ENCODE results near the gene PDE4D. TPM values are rescaled to one million over a fixed set of nuclear protein-coding genes. Genes with fewer than 3 reads are reported as not detected.
A peak's percentile ranks its signal among the peaks of the same experiment; 100 is the strongest.

The PDE4D gene
- total RNA-seq, 1 donor from 2014 or later, result 28.2 TPM

DNA sequence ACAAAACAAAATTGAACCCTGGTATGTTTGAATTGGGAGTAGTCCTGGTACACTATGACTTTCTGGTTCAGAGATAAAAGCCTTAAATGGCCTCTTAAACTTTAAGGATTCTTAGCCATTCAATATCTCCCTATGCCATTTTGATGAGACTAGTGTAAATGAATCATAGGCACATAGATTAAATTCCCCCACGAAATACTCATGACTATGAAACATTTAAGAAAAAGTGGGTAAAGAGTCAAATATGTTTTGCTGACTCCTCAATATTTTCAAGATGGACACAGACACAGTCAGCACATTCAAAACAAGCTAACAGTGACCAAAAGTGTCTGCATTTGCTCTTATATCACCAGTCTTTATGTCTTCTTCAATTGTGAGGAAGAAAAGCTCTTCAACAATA, 278.3 kb downstream of the PDE4D start:
- Mint-ChIP-seq H3K4me3 (no peak overlapping the region), H3K4me1 (peaks cover 18% of the 10 kb centered on the region), H3K9me3 (no peaks in the 10 kb centered on the region), H3K27me3 (no peaks in the 10 kb centered on the region), H3K36me3 (ENCODE audit: low read depth) (no peaks in the 10 kb centered on the region), H3K27ac (no peak overlapping the region)
- DNase-seq (no peak), ATAC-seq (ENCODE audit: low read depth) (no peak)
- ChIA-PET POLR2A (no interaction called here), CTCF (no interaction called here)
- intact Hi-C loops (cut with micrococcal nuclease), result no loop called here
- TF ChIP-seq, protein P1, sequence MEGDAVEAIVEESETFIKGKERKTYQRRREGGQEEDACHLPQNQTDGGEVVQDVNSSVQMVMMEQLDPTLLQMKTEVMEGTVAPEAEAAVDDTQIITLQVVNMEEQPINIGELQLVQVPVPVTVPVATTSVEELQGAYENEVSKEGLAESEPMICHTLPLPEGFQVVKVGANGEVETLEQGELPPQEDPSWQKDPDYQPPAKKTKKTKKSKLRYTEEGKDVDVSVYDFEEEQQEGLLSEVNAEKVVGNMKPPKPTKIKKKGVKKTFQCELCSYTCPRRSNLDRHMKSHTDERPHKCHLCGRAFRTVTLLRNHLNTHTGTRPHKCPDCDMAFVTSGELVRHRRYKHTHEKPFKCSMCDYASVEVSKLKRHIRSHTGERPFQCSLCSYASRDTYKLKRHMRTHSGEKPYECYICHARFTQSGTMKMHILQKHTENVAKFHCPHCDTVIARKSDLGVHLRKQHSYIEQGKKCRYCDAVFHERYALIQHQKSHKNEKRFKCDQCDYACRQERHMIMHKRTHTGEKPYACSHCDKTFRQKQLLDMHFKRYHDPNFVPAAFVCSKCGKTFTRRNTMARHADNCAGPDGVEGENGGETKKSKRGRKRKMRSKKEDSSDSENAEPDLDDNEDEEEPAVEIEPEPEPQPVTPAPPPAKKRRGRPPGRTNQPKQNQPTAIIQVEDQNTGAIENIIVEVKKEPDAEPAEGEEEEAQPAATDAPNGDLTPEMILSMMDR (IDR thresholded peaks at IDR 0.05), result no peak

DNA sequence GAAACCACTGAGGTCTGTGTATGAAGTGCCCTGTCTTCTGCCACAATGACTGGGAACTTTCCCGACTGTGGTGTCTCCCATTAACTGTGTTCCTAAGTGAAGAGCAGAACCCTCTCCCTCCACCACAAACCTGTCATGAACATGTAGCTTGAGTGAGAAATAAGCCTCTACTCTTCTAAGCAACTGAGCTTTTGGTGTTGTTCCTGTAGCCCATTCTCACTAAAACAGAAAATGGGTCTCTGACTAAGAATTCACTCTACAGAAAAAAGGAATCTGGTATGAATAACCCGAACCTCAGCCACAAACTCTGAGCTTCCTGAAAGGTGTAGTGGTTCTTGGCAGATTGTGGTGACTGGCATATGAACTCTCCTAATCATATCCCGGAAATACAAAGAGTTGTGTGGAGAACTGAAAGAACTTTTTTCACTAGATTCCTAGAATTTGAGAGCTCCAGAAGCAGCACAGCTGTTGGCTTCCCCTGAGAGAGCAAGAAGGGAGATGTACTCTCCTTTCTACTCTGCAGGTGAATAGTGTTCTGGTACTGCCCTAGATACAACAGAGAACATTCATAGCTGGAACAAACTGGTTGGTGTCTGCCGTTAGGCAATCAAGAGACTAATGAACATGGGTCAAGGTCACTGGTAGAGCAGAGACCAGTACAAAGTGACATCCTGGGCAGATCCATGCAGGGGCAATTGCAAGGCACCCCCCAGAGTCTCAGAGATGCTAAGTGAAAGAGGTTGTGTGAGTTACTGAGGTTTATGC, 283.8 kb downstream of the PDE4D start:
- no peak for DNase-seq
- H3K27ac Mint-ChIP-seq, result peak overlapping the region; percentile 32
- no peaks in the 10 kb centered on the region for H3K36me3 Mint-ChIP-seq (ENCODE audit: low read depth)
- H3K27me3 Mint-ChIP-seq, result peaks cover 4% of the 10 kb centered on the region
- ChIA-PET POLR2A (no interaction called here), CTCF (no interaction called here)
- TF ChIP-seq, protein P1 (IDR thresholded peaks at IDR 0.05), result no peak
- peaks cover 22% of the 10 kb centered on the region for H3K4me1 Mint-ChIP-seq
- no peaks in the 10 kb centered on the region for H3K9me3 Mint-ChIP-seq
- ATAC-seq (ENCODE audit: low read depth), result no peak
- intact Hi-C loops (cut with micrococcal nuclease), result no loop called here
- no peak overlapping the region for H3K4me3 Mint-ChIP-seq

DNA sequence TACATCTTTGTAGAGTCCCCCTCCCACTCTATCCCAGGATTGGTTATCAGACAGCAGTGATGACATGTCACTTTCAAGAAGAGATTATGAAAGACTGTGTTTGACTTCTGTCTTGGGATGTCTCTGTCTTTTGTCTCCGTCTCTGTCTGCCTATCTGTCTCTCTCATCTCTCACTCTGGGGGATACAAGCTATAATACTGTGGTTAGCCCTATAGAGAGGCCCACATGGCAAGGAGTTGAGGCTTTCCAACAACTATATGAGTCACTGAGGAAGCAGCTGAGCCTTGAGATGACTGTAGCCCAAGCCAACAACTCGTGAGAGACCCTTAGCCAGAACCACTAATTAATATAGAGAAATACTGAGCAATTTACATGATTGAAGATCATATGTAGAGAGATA, 284.8 kb downstream of the PDE4D start:
- H3K9me3 Mint-ChIP-seq, result no peaks in the 10 kb centered on the region
- ChIA-PET CTCF (no interaction called here), POLR2A (no interaction called here)
- no peak for DNase-seq
- TF ChIP-seq, protein P1 (IDR thresholded peaks at IDR 0.05), result no peak
- H3K36me3 Mint-ChIP-seq (ENCODE audit: low read depth), result no peaks in the 10 kb centered on the region
- peaks cover 4% of the 10 kb centered on the region for H3K27me3 Mint-ChIP-seq
- intact Hi-C loops (cut with micrococcal nuclease), result no loop called here
- ATAC-seq (ENCODE audit: low read depth), result peak; percentile 47
- no peak overlapping the region for H3K4me3 Mint-ChIP-seq
- no peak overlapping the region for H3K27ac Mint-ChIP-seq
- peaks cover 22% of the 10 kb centered on the region for H3K4me1 Mint-ChIP-seq

GRCh38 chr5:59607138-59607765, 286.3 kb downstream of the PDE4D start:
- H3K27me3 Mint-ChIP-seq, result peaks cover 4% of the 10 kb centered on the region
- H3K9me3 Mint-ChIP-seq, result no peaks in the 10 kb centered on the region
- H3K4me1 Mint-ChIP-seq, result peaks cover 23% of the 10 kb centered on the region
- no peaks in the 10 kb centered on the region for H3K36me3 Mint-ChIP-seq (ENCODE audit: low read depth)
- DNase-seq, result no peak
- CTCF ChIA-PET, result no interaction called here
- intact Hi-C loops (cut with micrococcal nuclease), result no loop called here
- no peak for ATAC-seq (ENCODE audit: low read depth)
- no peak overlapping the region for H3K27ac Mint-ChIP-seq
- no peak overlapping the region for H3K4me3 Mint-ChIP-seq
- POLR2A ChIA-PET, result no interaction called here
- TF ChIP-seq, protein P1 (IDR thresholded peaks at IDR 0.05), result no peak

DNA sequence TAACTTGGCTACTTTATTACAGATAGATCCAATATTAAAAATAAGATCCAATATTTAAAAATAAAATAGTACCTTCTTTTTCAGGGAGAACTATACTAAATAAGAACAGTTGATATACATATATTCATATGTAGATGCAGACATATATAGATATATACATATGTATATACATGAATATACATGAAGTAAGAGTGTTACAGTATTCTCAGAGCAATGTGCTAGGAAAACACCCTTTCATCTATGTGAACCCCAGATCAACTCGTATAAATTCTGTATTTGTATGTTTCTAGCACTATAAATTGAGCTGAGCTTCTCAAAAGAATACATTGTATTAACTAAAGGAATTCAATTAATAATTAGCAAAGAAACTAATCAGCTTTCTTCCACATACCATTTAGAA, 287.6 kb downstream of the PDE4D start:
- TF ChIP-seq, protein P1 (IDR thresholded peaks at IDR 0.05), result no peak
- no peak for ATAC-seq (ENCODE audit: low read depth)
- H3K27me3 Mint-ChIP-seq, result peaks cover 4% of the 10 kb centered on the region
- intact Hi-C loops (cut with micrococcal nuclease), result no loop called here
- H3K4me3 Mint-ChIP-seq, result no peak overlapping the region
- H3K27ac Mint-ChIP-seq, result no peak overlapping the region
- DNase-seq, result no peak
- peaks cover 23% of the 10 kb centered on the region for H3K4me1 Mint-ChIP-seq
- H3K36me3 Mint-ChIP-seq (ENCODE audit: low read depth), result no peaks in the 10 kb centered on the region
- ChIA-PET POLR2A (no interaction called here), CTCF (no interaction called here)
- no peaks in the 10 kb centered on the region for H3K9me3 Mint-ChIP-seq
